Fibroblast of pulmonary artery (primary cell): ENCODE measurements around the gene ERC1.
"Not testable (repeated sequence)": the region's sequence is repeated elsewhere in the genome, so short reads cannot be mapped to it uniquely, and the experiment has no call there.

Source experiments
- DNase-seq: peaks from one replicate; pipeline ENCODE4 v3.0.0-alpha.2; 2010; ENCODE audit warnings: low read depth
- H3K4me3 ChIP-seq: replicated peaks from 2 replicates; pipeline ENCODE4 v1.5.1; 2011; ENCODE audit warnings: low read depth, mild to moderate bottlenecking, control low read depth, low read length, moderate library complexity
- CTCF ChIP-seq: IDR thresholded peaks from 2 replicates; pipeline ENCODE4 v1.5.1; 2011; ENCODE audit warnings: mild to moderate bottlenecking, control low read depth, low read length, inconsistent platforms; ENCODE audit errors: missing control alignments

The ERC1 gene

GRCh38 chr12:1306817-1307216 is 315.8 kb downstream of the ERC1 start:
- DNase-seq, result no peak
- no peak for TF ChIP-seq CTCF
- H3K4me3 ChIP-seq, result no peak overlapping the region

- DNase-seq, result no peak
- no peak for TF ChIP-seq CTCF
- H3K4me3 ChIP-seq, result no peak overlapping the region
These were observed 316.8 kb downstream of the ERC1 start for GRCh38 chr12:1307796-1308195.

DNA sequence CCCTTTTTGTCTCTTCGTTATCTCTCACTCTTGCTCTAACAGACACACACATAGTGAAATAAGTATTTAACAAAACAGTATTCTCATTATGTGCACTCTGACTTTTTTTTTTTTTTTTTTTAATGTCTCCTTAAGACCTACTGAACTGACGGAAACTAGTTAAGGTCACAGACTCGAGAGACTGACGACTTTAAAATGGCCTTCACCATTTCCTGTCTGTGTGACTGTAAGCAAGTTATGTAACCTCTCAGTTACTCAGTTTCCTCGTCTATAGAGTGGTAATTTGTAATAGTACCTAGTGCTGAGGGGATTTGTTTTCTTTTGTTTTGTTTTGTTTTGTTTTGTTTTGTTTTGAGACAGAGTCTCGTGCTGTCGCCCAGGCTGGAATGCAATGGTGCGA is 318.6 kb downstream of the ERC1 start:
- no peak overlapping the region for H3K4me3 ChIP-seq
- no peak for TF ChIP-seq CTCF
- DNase-seq, result no peak

- no peak for TF ChIP-seq CTCF
- no peak overlapping the region for H3K4me3 ChIP-seq
- no peak for DNase-seq
These were observed 319.6 kb downstream of the ERC1 start for GRCh38 chr12:1310653-1311052.

DNA sequence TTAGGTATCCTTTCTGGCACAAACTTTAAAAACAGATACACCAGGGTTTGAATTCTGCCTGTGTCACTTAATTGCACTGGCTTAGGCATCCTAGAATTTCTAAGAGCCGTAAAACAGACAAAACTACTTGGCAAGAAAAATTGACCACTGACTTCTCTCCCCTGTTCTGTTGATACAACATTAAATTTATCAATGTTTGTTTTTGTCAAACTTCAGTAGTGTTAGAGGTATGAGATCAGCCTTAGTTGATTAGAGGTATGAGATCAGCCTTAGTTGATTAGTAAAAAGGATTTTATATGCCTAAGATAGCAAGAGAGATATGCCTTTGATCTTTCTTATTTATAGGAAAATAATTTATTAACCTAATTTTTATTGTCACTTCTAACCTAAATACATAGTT is 320.1 kb downstream of the ERC1 start:
- TF ChIP-seq CTCF, result no peak
- no peak overlapping the region for H3K4me3 ChIP-seq
- no peak for DNase-seq

- TF ChIP-seq CTCF, result no peak
- DNase-seq, result no peak
- no peak overlapping the region for H3K4me3 ChIP-seq
These were observed 322.9 kb downstream of the ERC1 start for GRCh38 chr12:1313906-1314305.

GRCh38 chr12:1314523-1314922 is 323.5 kb downstream of the ERC1 start:
- H3K4me3 ChIP-seq, result no peak overlapping the region
- DNase-seq, result no peak
- TF ChIP-seq CTCF, result no peak

DNA sequence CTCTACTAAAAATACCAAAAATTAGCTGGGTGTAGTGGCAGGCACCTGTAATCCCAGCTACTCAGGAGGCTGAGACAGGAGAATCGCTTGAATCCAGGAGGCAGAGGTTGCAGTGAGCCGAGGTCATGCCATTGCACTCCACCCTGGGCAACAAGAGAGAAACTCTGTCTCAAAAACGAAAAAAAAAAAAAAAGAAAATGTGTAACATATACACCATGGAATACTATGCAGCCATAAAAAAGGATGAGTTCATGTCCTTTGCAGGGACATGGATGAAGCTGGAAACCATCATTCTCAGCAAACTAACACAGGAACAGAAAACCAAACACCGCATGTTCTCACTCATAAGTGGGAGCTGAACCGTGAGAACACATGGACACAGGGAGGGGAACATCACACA is 326.0 kb downstream of the ERC1 start:
- DNase-seq, H3K4me3 ChIP-seq: not testable (repeated sequence)
